Measurements from ENCODE around the gene TADA3. TPM values are rescaled to one million over a fixed set of nuclear protein-coding genes. Genes with fewer than 3 reads are reported as not detected.

Gene TADA3, protein sequence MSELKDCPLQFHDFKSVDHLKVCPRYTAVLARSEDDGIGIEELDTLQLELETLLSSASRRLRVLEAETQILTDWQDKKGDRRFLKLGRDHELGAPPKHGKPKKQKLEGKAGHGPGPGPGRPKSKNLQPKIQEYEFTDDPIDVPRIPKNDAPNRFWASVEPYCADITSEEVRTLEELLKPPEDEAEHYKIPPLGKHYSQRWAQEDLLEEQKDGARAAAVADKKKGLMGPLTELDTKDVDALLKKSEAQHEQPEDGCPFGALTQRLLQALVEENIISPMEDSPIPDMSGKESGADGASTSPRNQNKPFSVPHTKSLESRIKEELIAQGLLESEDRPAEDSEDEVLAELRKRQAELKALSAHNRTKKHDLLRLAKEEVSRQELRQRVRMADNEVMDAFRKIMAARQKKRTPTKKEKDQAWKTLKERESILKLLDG
- 56.4 to 63.0 TPM (median 61.5 TPM) in 5 replicates for total RNA-seq (2022; extraction: Qiagen RNA extraction)

DNA sequence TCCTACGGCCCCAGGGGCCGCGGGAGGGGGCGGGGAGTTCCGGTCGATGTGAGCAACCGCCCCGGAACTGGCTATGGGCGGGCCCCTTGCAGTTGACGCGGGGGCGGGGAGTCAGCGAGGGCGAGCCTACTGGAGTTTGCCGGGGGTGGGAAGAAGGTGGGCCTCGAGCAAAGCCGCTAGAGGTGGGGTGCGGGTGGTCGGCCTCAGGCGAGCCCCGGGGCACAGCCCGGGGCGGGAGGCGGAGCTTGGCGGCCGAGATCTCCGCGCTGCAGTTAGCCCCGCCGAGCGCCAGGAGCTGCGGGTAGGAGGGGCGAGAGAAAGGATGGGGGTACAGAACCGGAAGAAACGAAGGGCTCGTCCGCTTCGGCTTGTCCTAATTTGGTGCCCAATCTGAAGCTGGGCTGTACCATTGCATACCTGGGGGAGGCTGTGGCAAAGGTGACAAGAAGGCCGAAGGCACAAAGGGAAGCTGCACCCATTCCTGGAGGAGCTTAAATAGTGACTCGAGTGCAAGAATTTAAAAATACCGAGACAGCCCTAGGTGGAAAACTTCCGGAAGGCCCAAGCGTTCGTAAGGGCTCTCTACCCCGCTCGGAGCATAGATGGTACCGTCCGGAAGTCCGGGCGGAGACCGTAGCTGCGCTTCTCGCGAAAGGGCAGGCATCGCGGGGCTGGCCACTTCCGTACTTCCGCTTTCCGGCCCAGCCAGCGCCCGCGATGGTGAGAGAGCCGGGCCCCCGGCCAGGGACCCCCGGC lies at the start of gene TADA3, which contains the start of gene ARPC4:
TSS of gene TADA3 (minus strand) at position 69 of the 756 bp plus-strand sequence. CDS start 1,007 bp downstream, outside the sequence.
TSS of gene ARPC4 (plus strand) at position 678 of the 756 bp plus-strand sequence. CDS start at position 718, 40 bp downstream.

DNA sequence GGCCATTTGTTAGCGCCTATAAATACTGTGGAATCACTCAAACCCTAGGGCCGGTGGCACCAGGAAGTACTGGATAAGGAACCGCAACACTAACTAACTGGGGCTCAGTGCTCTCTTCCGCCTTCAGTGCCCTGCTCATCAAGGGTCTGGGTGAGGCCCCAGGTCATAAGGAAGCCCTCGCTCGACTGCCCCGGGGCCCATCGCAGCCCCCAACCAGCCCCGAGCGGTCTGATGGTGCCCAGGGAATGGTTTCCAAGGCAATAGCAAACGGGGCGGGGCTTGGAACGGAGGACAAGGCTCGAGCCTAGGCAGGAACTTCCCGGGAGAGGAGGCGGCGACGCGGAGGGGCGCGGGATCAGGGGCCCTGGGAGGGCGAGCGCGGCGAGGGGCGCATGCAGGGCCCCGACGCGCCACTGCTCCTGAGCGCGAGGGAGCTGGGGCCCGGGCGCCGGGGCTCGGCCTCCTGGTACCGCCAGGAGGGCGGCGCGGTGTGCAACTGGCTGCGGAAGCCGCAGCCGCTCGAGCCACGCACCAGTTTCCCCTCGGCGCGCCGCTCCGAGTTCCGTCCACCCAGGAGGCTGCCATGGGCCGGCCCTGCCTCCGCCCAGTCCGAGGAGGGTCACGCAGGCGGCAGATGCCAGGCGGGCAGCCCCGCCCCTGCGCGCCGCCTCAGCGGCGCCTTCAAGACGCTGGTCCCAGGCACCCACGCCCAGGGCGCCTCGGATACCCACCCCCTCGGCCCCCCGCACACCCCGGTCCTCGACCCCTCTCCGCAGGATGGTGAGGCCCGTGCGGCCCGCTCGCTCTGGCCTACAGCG lies 17.6 kb upstream of the TADA3 start, which contains the start of gene TTLL3:
TSS of gene TTLL3 (plus strand) at position 648 of the 818 bp plus-strand sequence. CDS start 400 bp downstream, outside the sequence.

DNA sequence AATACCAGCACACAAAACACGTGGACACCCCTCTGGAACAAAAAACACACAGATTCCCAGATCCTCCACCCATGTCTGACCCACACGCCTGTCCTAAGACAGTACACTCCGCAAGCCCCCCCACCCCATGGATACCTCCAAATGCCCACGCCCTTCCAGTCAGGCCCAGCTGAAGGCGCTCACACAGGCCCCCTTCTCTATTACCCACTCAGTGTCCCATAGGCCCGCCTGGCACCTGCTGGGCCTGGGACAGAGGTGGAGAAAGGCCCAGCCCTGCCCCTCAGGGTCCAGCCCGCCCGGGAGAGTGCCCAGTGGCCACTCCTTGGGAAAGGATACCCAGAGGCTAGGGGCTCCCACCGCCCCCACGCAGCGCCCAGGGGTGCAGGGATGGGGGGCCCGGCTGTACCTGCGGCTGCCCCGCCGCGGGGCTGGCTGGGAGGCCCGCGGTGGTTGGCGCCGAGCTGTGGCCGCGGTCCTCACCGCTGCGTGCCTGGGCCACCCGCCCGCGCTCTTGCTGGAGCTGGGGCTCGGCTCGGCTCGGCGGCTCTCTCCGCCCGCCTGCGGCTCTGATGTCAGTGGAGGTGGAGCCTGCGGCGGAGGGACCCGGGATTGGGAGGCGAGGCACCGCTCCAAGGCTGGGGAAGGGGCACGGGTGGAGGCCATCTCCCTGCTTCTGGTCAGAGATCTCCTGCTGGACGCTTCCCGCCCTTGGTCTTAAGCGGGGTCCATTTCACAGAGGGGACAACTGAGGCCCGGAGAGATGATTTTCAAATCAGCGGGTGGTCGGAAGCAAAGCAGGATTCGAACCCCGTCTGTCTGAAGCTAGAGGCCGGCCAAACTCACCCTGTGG lies 22.6 kb downstream of the TADA3 start, which contains the start of gene CAMK1:
TSS of gene CAMK1 (minus strand) at position 522 of the 850 bp plus-strand sequence. CDS start 2,198 bp downstream, outside the sequence.

DNA sequence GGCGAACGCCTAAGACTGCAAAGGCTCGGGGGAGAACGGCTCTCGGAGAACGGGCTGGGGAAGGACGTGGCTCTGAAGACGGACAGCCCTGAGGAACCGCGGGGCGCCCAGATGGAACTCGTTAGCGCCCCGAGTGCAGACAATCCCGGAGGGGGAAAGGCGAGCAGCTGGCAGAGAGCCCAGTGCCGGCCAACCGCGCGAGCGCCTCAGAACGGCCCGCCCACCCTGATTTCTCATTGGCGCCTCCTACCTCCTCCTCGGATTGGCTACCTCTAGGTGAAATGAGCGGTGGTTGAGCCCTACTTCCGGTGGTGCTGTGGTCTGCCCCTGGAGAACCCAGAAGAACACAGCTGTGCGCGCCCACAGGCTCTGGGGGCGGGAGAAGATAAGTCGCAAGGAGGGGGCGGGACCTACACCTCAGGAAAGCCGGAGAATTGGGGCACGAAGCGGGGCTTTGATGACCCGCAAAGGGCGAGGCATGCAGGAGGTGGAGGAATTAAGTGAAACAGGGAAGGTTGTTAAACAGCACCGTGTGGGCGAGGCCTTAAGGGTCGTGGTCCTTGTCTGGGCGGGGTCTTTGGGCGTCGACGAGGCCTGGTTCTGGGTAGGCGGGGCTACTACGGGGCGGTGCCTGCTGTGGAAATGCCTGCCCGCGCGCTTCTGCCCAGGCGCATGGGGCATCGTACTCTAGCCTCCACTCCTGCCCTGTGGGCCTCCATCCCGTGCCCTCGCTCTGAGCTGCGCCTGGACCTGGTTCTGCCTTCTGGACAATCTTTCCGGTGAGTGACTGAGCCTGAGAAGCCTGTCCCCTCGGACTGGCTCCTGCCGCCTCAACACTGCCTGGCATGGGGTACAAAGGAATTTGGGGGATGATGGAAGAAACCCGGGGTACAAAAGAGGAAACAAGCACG lies 42.4 kb downstream of the TADA3 start, which contains the start of gene OGG1:
TSS of gene OGG1 (plus strand) at position 308 of the 911 bp plus-strand sequence. CDS start at position 643, 335 bp downstream.

DNA sequence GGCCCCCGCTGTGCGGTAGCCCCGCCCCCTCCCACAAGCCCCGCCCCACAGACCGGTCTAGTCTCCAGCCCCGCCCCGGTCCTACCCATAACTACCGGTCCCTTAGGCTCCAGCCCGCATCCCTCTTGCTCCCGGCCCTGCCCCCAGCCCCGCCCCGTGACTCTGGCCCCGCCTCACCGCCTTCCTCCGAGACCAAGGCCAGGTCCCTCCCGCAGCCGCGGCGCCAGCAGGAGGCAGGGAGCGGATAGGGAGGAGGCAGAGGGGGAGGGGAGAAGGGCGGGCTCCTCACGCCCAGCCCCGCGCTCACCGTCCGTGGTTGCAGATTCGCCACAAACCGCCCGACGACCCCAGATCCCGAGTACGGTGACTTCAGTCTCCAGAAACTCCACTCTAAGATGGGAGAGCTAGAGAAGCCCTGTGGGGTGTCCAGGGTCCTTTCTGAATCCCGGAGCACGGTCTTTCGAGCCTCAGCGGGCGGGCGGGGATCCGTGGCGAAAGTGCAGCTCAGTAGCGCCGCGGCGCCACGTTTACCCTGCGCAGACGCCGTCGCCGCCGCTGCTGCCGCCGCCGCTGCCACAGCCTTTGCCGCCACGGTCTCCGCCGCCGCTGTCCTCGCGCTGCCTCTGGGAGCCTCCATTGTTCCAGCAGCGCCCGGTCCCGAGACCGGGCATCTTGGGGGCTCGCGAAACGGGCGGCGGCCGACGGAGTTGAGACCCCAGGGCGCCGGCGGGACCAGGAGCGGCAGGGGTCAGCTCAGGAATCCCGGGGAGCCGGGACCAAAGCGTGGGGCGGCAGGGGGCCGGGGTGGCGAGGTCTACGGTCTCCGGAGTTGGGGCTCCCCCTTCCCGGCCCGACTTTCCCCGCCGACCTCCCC lies 60.8 kb downstream of the TADA3 start, which contains the start of gene BRPF1:
TSS of gene BRPF1 (plus strand) at position 530 of the 874 bp plus-strand sequence. CDS start 2,406 bp downstream, outside the sequence.

Other genes starting within 250 kb of the TADA3 start
- 0.07 to 0.15 TPM (median 0.10 TPM) in 5 replicates for gene LHFPL4, start 238.7 kb downstream of the TADA3 start, total RNA-seq (2022; extraction: Qiagen RNA extraction)
- 27.8 to 31.6 TPM (median 30.5 TPM) in 5 replicates for gene MTMR14, start 143.0 kb downstream of the TADA3 start, total RNA-seq (2022; extraction: Qiagen RNA extraction)
- 0.08 to 0.29 TPM (median 0.15 TPM) in 5 replicates for gene CPNE9, start 88.6 kb downstream of the TADA3 start, total RNA-seq (2022; extraction: Qiagen RNA extraction)
- gene BRPF1, start 60.7 kb downstream of the TADA3 start, total RNA-seq (2022; extraction: Qiagen RNA extraction), result 16.6 to 19.2 TPM (median 18.1 TPM) in 5 replicates
- gene OGG1, start 42.5 kb downstream of the TADA3 start, total RNA-seq (2022; extraction: Qiagen RNA extraction), result 14.0 to 19.3 TPM (median 17.1 TPM) in 5 replicates
- 15.0 to 17.7 TPM (median 16.1 TPM) in 5 replicates for gene CAMK1, start 22.5 kb downstream of the TADA3 start, total RNA-seq (2022; extraction: Qiagen RNA extraction)
- 149 to 257 TPM (median 152 TPM) in 5 replicates for gene ARPC4, start 609 bp upstream of the TADA3 start, total RNA-seq (2022; extraction: Qiagen RNA extraction)
- gene TTLL3, start 17.8 kb upstream of the TADA3 start, total RNA-seq (2022; extraction: Qiagen RNA extraction), result 5.5 to 8.2 TPM (median 7.4 TPM) in 5 replicates
- 50.0 to 66.3 TPM (median 61.9 TPM) in 5 replicates for gene RPUSD3, start 51.5 kb upstream of the TADA3 start, total RNA-seq (2022; extraction: Qiagen RNA extraction)
- gene CIDEC, start 87.8 kb upstream of the TADA3 start, total RNA-seq (2022; extraction: Qiagen RNA extraction), result 75.0 to 98.5 TPM (median 81.8 TPM) in 5 replicates
- 80.1 to 101 TPM (median 92.7 TPM) in 5 replicates for gene JAGN1, start 98.1 kb upstream of the TADA3 start, total RNA-seq (2022; extraction: Qiagen RNA extraction)
- gene IL17RE, start 110.4 kb upstream of the TADA3 start, total RNA-seq (2022; extraction: Qiagen RNA extraction), result 1.7 to 1.9 TPM (median 1.8 TPM) in 5 replicates
- 28.0 to 34.0 TPM (median 32.0 TPM) in 5 replicates for gene IL17RC, start 124.6 kb upstream of the TADA3 start, total RNA-seq (2022; extraction: Qiagen RNA extraction)
- gene CRELD1, start 141.4 kb upstream of the TADA3 start, total RNA-seq (2022; extraction: Qiagen RNA extraction), result 11.5 to 14.5 TPM (median 12.9 TPM) in 5 replicates
- 1.2 to 1.9 TPM (median 1.8 TPM) in 5 replicates for gene PRRT3, start 159.9 kb upstream of the TADA3 start, total RNA-seq (2022; extraction: Qiagen RNA extraction)
- gene EMC3, start 194.4 kb upstream of the TADA3 start, total RNA-seq (2022; extraction: Qiagen RNA extraction), result 108 to 142 TPM (median 112 TPM) in 5 replicates
- gene FANCD2, start 234.0 kb upstream of the TADA3 start, total RNA-seq (2022; extraction: Qiagen RNA extraction), result 16.8 to 19.2 TPM (median 17.6 TPM) in 5 replicates

Data from A549 treated with AZD2906 at 1 μM for 4 hours (cell line).